ENCODE results near the gene MAP3K9.

DNA sequence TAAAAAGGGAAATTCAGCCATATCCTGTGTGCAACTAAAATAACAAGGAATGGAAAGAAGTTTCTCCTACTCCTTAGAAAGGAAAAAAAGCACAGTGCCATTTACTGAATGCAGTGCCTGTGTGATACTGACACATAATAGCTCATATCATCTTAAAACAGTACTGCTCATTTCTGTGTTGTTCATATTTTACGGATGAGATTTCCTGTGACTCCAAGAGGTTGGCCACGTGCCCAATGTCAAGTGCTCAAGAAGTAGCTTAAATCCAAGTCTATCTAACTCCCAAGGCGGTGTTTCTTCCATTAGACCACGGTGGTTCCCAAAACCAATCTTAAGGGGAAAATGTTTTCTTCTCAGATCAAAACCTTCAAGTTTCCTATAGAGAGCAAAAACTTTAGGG is 20.0 kb downstream of the MAP3K9 start:
- TF ChIP-seq, protein P1, sequence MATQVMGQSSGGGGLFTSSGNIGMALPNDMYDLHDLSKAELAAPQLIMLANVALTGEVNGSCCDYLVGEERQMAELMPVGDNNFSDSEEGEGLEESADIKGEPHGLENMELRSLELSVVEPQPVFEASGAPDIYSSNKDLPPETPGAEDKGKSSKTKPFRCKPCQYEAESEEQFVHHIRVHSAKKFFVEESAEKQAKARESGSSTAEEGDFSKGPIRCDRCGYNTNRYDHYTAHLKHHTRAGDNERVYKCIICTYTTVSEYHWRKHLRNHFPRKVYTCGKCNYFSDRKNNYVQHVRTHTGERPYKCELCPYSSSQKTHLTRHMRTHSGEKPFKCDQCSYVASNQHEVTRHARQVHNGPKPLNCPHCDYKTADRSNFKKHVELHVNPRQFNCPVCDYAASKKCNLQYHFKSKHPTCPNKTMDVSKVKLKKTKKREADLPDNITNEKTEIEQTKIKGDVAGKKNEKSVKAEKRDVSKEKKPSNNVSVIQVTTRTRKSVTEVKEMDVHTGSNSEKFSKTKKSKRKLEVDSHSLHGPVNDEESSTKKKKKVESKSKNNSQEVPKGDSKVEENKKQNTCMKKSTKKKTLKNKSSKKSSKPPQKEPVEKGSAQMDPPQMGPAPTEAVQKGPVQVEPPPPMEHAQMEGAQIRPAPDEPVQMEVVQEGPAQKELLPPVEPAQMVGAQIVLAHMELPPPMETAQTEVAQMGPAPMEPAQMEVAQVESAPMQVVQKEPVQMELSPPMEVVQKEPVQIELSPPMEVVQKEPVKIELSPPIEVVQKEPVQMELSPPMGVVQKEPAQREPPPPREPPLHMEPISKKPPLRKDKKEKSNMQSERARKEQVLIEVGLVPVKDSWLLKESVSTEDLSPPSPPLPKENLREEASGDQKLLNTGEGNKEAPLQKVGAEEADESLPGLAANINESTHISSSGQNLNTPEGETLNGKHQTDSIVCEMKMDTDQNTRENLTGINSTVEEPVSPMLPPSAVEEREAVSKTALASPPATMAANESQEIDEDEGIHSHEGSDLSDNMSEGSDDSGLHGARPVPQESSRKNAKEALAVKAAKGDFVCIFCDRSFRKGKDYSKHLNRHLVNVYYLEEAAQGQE (IDR thresholded peaks at IDR 0.05; ENCODE audit: insufficient read depth in 1 of 2, low read depth in 2 of 2, low read length in 1 of 2), result no peak
- TF ChIP-seq SIN3A (IDR thresholded peaks at IDR 0.05; ENCODE audit: borderline replicate concordance, insufficient read depth, low read depth, low read length), result no peak
- TF ChIP-seq, protein P2, sequence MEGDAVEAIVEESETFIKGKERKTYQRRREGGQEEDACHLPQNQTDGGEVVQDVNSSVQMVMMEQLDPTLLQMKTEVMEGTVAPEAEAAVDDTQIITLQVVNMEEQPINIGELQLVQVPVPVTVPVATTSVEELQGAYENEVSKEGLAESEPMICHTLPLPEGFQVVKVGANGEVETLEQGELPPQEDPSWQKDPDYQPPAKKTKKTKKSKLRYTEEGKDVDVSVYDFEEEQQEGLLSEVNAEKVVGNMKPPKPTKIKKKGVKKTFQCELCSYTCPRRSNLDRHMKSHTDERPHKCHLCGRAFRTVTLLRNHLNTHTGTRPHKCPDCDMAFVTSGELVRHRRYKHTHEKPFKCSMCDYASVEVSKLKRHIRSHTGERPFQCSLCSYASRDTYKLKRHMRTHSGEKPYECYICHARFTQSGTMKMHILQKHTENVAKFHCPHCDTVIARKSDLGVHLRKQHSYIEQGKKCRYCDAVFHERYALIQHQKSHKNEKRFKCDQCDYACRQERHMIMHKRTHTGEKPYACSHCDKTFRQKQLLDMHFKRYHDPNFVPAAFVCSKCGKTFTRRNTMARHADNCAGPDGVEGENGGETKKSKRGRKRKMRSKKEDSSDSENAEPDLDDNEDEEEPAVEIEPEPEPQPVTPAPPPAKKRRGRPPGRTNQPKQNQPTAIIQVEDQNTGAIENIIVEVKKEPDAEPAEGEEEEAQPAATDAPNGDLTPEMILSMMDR (IDR thresholded peaks at IDR 0.05), result no peak
- TF ChIP-seq POLR2AphosphoS5 (IDR thresholded peaks at IDR 0.05; ENCODE audit: low read depth, low read length), result no peak

Data from Panc1 (cell line).